ENCODE measurements around the gene PPP2R5C.
"Not testable (repeated sequence)": the region's sequence is repeated elsewhere in the genome, so short reads cannot be mapped to it uniquely, and the experiment has no call there.

Gene PPP2R5C

GRCh38 chr14:101761032-101761880 lies at the start of gene PPP2R5C:
PPP2R5C (plus strand) TSS chr14:101761709; CDS start chr14:101761894, 185 bp downstream.
- DNase-seq = peak; percentile 75 to 88

DNA sequence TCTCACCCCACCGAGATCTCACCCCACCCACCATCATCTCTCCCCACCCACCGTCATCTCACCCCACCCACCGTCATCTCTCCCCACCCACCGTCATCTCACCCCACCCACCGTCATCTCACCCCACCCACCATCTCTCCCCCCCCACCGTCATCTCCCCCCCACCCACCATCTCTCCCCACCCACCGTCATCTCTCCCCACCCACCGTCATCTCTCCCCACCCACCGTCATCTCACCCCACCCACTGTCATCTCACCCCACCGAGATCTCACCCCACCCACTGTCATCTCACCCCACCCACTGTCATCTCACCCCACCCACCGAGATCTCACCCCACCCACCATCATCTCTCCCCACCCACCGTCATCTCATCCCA lies 49.7 kb upstream of the PPP2R5C start:
- DNase-seq = not testable (repeated sequence)

- not testable (repeated sequence) for DNase-seq
These were observed 49.2 kb upstream of the PPP2R5C start for GRCh38 chr14:101712341-101712740.

DNA sequence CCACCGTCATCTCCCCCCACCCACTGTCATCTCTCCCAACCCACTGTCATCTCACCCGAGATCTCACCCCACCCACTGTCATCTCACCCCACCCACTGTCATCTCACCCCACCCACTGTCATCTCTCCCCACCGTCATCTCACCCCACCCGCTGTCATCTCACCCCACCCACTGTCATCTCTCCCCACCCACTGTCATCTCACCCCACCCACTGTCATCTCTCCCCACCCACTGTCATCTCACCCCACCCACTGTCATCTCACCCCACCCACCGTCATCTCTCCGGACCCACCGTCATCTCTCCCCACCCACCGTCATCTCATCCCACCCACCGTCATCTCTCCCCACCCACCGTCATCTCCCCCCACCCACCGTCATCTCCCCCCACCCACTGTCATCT lies 48.4 kb upstream of the PPP2R5C start:
- DNase-seq = not testable (repeated sequence)

DNA sequence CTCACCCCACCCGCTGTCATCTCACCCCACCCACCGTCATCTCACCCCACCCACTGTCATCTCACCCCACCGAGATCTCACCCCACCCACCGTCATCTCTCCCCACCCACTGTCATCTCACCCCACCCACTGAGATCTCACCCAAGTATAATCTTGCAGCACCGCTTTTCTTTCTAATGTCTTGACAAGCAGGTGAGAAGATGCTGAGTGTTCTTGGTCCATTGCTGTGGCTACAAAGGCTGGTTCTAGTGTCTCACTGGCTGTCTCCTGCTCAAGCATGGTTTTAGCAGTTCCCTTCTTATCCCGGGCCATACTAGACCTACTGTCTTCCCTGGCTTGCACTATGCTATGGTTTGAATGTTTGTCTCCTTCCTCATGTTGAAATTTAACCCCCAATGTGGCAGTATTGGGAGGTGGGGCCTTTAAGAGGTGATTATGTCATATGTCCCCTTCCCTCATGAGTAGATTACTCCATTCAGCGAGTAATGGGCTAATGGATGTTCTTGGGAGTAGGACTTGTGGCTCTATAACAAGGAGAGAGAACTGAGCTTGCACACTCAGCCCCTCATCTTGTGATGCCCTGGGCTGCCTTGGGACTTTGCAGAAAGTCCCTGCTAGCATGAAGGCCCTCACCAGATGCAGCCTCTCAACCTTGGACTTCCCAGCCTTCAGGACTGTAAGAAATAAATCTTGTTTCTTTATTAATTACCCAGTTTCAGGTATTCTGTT lies 47.7 kb upstream of the PPP2R5C start:
- no peak for DNase-seq

DNA sequence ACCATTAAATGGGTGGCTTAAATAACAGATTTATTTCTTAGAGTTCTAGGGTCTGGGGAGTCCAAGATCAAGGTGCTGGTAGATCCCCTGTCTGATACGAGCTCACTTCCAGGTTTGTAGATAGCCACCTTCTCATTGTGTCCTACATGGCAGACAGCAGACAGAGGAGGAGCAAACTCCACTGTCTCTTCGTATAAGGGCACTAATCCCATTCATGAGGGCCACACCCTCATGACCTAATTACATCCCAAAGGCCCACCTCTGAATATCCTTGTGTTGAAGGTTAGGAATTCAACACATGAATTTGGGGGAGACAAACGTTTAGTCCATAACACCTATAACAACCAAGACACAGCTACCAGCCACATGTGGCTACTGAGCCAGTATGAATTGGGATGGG lies 47.1 kb upstream of the PPP2R5C start:
- no peak for DNase-seq

GRCh38 chr14:101715210-101716076 lies 46.1 kb upstream of the PPP2R5C start:
- DNase-seq = no peak

DNA sequence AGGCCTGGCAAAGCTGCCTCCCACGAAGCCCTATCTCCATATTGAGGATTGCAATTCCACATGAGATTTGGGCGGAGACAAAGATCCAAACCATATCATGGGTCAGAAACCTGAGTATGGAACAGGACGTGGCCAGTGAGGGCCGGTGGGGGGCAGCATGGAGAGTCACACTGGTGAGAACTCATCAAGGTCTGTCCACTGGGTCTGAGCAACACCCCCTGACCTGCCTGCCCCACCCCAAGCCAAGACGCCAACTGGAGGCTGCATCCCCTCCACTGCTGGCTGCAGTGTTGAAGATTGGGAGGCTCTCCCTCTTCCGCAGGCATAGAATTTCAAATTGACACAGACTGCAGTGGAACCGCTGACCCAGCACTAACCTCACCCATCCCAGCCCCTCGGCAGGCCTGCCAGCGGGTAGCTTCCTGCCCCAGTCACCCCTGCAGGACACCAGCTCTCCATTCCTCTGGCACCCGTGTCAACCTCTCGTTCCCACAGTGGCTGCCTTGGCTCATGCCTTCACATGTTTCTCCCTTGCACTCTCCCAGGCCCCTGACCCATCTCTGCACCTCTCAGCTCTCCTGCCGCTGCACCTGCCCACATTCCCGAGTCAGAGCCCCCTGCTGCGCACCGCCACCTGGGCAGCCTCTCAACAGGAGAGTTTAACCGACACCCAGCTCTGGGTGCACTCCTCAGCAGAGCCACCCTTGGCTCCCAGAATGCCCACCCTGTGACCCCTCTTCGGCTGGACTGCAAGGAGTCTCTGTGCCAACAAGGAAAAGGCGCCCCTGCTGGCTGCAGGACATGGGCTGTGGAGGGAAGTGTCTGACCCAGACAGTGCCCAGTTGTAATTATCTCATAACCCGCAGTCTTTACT lies 45.2 kb upstream of the PPP2R5C start:
- no peak for DNase-seq

DNA sequence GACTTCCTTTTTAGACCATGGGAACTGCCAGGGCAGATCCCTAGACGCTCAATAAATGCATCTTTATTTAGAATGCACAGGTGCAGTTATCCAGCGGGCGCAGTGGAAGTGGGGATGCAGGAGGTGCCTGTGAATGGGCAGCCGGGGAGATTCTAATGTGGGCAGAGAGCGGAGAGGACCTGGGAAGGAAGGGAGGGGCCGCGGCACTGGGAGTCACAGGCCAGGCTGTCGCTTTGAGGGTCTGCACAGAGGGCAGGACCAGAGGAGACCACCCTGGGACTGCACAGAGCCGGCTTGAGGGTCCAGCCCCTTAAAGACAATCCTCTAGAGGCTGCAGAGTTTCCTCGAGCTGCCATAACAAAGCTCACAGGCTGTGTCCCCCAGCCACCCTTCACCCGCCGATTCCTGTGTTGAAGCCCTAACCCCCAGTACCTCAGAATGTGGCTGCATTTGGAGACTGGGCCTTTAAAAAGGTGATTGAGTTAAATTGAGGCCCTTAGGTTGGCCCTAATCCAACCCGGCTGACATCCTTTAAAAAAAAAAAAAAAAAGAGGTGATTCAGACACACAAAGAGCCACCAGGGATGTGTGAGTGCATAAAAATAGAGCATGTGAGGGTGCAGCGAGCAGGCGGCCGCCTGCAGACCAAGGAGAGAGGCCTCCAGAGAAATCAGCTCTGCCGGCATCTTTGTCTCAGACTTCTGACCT lies 44.4 kb upstream of the PPP2R5C start:
- DNase-seq = no peak

DNA sequence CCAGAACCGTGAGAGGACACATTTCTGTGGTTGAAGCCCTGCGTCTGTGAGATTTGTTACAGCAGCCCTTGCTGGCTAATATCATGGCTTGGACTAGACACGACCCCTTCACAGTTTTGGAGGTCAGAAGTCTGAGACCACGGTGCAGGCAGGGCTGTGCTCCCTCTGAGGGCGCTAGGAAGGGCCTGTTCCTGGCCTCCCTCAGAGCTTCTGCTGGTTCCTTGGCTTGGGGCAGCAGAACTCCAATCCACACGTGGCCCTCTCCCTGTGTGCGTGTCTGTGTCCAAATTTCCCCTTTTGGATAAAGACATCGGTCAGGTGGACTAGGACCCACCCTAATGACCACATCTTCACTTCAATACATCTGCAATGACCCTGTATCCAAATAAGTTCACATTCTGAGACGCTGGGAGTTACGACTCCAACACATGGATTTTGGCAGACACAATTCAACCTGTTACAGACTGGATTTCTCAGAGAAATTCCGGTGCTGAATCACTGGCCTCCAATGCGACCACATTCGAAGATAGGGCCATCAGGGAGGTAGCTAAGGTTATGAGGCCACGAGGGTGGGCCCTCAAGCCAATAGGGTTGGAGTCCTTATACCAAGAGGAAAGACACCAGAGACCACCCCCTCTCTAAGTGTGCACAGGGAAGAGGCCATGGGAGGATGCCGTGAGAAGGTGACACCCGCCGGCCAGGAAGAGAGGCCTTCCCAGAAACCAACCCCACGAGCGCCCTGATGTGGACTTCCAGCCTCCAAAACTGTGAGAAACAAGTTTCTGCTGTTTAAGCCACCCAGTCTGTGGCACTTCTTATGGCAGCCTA lies 43.6 kb upstream of the PPP2R5C start:
- DNase-seq = no peak

GRCh38 chr14:101719045-101719645 lies 42.4 kb upstream of the PPP2R5C start:
- no peak for DNase-seq

- no peak for DNase-seq
These were observed 41.8 kb upstream of the PPP2R5C start for GRCh38 chr14:101719708-101720107.

DNA sequence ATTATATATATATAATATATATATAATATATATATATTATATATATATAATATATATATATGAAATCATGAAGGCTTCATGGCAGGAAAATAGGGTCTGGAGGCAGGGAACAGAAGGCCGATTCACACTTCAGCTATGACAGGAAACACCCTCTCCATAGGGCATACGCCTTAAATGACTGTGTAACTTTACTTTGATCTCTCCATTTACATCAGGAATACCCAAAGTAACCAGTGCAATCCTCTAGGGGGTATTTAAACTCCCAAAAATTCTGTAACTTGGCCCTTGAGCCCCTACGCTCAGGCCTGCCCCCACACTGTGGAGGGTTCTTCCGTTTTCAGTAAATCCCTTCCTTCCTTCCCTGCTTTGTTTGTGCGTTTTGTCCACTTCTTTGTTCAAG lies 40.4 kb upstream of the PPP2R5C start:
- DNase-seq = no peak

- no peak for DNase-seq
These were observed 39.4 kb upstream of the PPP2R5C start for GRCh38 chr14:101721951-101722661.

DNA sequence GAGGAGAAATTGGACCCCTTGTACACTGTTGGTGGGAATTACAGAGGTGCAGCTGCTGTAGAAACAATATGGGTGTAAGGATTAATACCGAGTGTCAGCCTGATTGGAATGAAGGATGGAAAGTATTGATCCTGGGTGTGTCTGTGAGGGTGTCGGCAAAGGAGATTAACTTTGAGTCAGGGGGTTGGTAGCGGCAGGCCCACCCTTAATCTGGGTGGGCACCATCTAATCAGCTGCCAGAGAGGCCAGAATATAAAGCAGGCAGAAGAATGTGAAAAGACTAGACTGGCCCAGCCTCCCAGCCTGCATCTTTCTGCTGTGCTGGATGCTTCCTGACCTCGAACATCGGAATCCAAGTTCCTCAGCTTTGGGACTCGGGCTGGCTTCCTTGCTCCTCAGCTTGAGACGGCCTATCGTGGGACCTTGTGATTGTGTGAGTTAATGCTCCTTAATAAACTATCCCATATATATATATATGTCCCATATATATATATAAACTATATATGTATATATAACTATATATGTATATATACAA lies 38.4 kb upstream of the PPP2R5C start:
- no peak for DNase-seq

DNA sequence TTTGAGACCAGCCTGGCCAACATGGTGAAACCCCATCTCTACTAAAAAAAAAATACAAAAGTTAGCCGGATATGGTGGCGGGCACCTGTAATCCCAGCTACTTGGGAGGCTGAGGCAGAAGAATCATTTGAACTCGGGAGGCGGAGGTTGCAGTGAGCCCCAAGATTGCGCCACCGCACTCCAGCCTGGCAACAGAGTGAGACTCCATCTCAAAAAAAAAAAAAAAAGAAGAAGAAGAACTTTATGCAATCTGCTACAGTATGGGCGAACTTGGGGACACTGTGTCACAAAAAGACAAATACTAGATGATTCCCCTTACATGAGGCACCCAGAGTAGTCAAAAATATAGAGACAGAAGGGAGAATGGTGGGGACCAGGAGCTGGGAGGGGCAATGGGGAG lies 35.9 kb upstream of the PPP2R5C start:
- not testable (repeated sequence) for DNase-seq

GRCh38 chr14:101726295-101726953 lies 35.1 kb upstream of the PPP2R5C start:
- DNase-seq = no peak

GRCh38 chr14:101726954-101727302 lies 34.6 kb upstream of the PPP2R5C start:
- no peak for DNase-seq
